ENCODE measurements around the gene CEMP1. TPM values are rescaled to one million over a fixed set of nuclear protein-coding genes. Genes with fewer than 3 reads are reported as not detected.

The CEMP1 gene
- total RNA-seq, 2 experiments from 2014 or later: not detected

DNA sequence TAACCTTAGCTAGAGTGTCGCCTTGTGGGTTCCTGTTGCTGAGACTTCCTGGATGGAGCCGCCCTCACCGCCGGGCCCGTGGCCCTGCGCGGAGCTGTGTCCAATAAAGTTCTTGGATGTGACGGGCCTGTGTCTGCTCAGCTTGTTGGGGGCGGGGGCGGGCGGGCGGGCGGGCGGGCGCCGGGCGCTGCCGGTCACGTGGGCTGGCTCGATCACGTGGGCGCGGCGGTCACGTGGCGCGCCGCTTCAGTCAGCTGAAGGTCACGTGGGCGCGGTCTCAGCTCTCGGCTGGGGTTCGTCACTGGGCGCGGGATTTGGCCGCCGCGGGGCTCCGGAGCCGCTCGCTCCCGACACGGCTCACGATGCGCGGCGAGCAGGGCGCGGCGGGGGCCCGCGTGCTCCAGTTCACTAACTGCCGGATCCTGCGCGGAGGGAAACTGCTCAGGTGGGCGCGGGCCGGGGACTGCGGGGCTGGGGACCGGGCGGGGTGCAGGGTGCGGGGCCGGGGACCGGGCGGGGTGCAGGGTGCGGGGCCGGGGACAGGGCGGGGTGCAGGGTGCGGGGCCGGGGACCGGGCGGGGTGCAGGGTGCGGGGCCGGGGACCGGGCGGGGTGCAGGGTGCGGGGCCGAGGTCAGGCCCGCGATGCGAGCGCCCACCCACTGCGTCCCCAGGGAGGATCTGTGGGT, 11.0 kb downstream of the CEMP1 start, which contains the start of gene AMDHD2:
Gene AMDHD2 (plus strand): TSS at position 275 of the 687 bp plus-strand sequence. CDS start 88 bp downstream, at position 363.
- H3K36me3 Mint-ChIP-seq: peaks cover 12% of the 10 kb centered on the region
- H3K27me3 Mint-ChIP-seq: no peaks in the 10 kb centered on the region
- peak; percentile 92 for DNase-seq
- H3K4me3 Mint-ChIP-seq: peak within 1 kb of the TSS; percentile 82
- CTCF ChIA-PET: interaction anchor here (0.8 to 1.6 kb wide), 4 partner anchors 11 to 90 kb away, joined by 3 to 7 read pairs (median 6); partner anchors contain the start of gene CEMP1
- no peaks in the 10 kb centered on the region for H3K9me3 Mint-ChIP-seq (ENCODE audit: low read depth)
- peak; percentile 64 for ATAC-seq
- peak within 1 kb of the TSS; percentile 95 for H3K27ac Mint-ChIP-seq
- H3K4me1 Mint-ChIP-seq: peaks cover 46% of the 10 kb centered on the region

DNA sequence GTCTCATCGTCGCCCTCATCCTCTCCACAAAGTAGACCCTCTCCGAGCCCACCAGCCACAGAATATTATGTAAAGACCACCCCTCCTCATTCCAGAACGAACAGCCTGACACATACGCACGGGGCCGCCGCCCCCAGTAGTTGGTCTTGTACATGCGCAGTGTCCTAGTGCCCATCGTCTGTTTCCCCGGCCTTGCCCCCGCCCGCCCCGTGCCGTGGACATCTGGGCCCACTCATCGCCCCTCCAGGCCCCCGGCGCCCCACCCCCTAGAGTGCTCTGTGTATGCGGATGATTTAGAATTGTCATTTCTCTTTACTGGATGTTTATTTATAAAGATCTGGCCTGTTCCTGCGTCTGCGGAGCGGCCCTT, 11.5 kb downstream of the CEMP1 start:
- peak overlapping the region; percentile 84 for H3K27ac Mint-ChIP-seq
- no peaks in the 10 kb centered on the region for H3K9me3 Mint-ChIP-seq (ENCODE audit: low read depth)
- H3K4me3 Mint-ChIP-seq: peak overlapping the region; percentile 82
- H3K4me1 Mint-ChIP-seq: peaks cover 50% of the 10 kb centered on the region
- CTCF ChIA-PET: interaction anchor here (1.5 to 1.6 kb wide), 2 partner anchors 18 to 89 kb away, joined by 6 read pairs; no protein-coding TSS in a partner anchor
- H3K36me3 Mint-ChIP-seq: peaks cover 10% of the 10 kb centered on the region
- DNase-seq (no peak), ATAC-seq (no peak)
- no peaks in the 10 kb centered on the region for H3K27me3 Mint-ChIP-seq

- no peak for DNase-seq
- Mint-ChIP-seq H3K4me3 (peak overlapping the region; percentile 82), H3K27ac (peak overlapping the region; percentile 84), H3K4me1 (peaks cover 52% of the 10 kb centered on the region), H3K9me3 (ENCODE audit: low read depth) (no peaks in the 10 kb centered on the region), H3K36me3 (peaks cover 9% of the 10 kb centered on the region), H3K27me3 (no peaks in the 10 kb centered on the region)
- no peak for ATAC-seq
- CTCF ChIA-PET: interaction anchor here (1.7 kb wide), 1 partner anchor 18 kb away, joined by 7 read pairs; no protein-coding TSS in a partner anchor
These were observed 12.1 kb downstream of the CEMP1 start for GRCh38 chr16:2518823-2519710.

DNA sequence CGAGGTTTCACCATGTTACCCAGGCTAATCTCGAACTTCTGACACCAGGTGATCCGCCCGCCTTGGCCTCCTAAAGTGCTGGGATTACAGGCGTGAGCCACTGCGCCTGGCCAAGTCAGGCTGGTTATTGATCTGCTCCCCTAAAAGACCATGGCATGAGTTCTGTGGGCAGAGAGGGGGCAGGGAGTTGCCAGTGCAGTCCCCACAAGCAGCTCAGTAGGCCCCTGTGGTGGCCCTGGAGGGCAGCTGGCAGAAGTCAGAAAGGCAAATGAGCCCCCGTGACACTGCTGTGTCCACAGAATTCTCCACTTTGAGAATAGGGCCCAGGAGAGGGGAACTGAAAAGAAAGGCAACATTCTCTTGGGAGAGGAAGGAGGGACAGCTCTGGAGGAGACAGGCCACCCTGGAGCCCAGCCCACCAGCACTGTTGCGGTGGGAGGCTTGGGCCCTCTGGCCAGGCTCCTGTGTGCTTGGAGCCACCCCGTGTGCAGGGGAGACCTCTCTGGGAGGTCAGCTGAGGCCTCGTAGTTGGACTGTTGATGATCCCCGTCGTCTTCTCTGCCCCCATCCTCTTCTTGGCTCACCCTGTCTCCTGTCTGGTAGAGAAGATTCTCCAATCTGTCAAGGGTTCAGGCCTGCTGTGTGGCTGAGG, 13.1 kb downstream of the CEMP1 start:
- H3K4me1 Mint-ChIP-seq: peaks cover 55% of the 10 kb centered on the region
- H3K4me3 Mint-ChIP-seq: no peak overlapping the region
- H3K36me3 Mint-ChIP-seq: peaks cover 9% of the 10 kb centered on the region
- DNase-seq (no peak), ATAC-seq (no peak)
- peak overlapping the region; percentile 24 for H3K27ac Mint-ChIP-seq
- H3K9me3 Mint-ChIP-seq (ENCODE audit: low read depth): no peaks in the 10 kb centered on the region
- no peaks in the 10 kb centered on the region for H3K27me3 Mint-ChIP-seq
- CTCF ChIA-PET: interaction anchor here (1.7 kb wide), 1 partner anchor 17 kb away, joined by 7 read pairs; no protein-coding TSS in a partner anchor

DNA sequence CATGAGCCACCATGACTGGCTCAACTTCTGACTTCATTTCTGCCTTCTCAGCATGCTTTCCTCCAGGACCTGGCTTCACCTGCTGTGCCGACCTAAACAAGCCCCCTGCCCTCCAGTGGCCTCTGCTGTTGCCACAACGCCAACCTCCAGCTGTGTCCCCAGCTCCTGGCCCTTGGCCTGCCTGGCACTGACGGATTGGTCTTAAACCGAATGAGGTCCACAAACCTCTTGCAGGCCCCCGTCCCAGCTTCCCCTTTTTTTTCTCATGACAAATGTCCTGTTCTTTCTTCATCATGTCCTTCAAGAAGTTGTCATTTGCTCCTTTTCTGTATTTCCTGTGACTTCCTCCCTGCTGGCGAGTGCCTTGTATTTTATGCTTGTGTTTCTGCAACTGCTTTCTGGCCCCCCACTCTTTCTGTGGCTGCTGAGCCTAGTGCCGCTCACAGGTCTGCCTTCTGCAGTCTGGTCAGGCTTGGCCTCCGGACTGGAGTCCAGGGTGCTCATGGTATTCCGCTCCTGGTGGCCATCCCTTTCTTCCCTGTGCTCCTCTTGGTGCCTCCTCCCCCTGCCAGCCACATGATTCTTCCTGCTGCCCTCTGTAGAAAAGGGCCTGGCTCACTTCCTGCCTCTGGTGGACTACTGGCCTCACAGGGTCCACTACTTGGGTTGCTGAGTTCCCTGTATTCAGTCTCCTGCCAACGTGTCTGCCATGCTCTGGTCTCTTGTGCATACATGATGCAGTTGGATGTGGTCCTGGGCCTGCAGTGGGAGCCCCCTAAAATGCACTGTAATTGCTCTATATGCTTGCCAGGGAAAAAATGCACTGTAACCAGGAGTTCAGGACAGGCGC, 14.6 kb downstream of the CEMP1 start:
- DNase-seq (no peak), ATAC-seq (no peak)
- H3K4me3 Mint-ChIP-seq: peak overlapping the region; percentile 36
- CTCF ChIA-PET: no interaction called here
- no peaks in the 10 kb centered on the region for H3K27me3 Mint-ChIP-seq
- peaks cover 9% of the 10 kb centered on the region for H3K36me3 Mint-ChIP-seq
- H3K9me3 Mint-ChIP-seq (ENCODE audit: low read depth): no peaks in the 10 kb centered on the region
- peaks cover 62% of the 10 kb centered on the region for H3K4me1 Mint-ChIP-seq
- H3K27ac Mint-ChIP-seq: peak overlapping the region; percentile 76

- peak overlapping the region; percentile 90 for H3K4me3 Mint-ChIP-seq
- ATAC-seq (no peak), DNase-seq (no peak)
- CTCF ChIA-PET: interaction anchor here (0.7 to 2.4 kb wide), 2 partner anchors 14 to 18 kb away, joined by 4 to 13 read pairs; no protein-coding TSS in a partner anchor
- H3K27me3 Mint-ChIP-seq: no peaks in the 10 kb centered on the region
- H3K9me3 Mint-ChIP-seq (ENCODE audit: low read depth): no peaks in the 10 kb centered on the region
- peaks cover 9% of the 10 kb centered on the region for H3K36me3 Mint-ChIP-seq
- peak overlapping the region; percentile 97 for H3K27ac Mint-ChIP-seq
- peaks cover 54% of the 10 kb centered on the region for H3K4me1 Mint-ChIP-seq
These were observed 15.9 kb downstream of the CEMP1 start for GRCh38 chr16:2515180-2515851.

GRCh38 chr16:2514333-2515179, 16.7 kb downstream of the CEMP1 start:
- DNase-seq (peak; percentile 66), ATAC-seq (peak; percentile 3)
- peaks cover 55% of the 10 kb centered on the region for H3K4me1 Mint-ChIP-seq
- H3K36me3 Mint-ChIP-seq: peaks cover 5% of the 10 kb centered on the region
- CTCF ChIA-PET: interaction anchor here (0.7 to 2.4 kb wide), 5 partner anchors 11 to 262 kb away, joined by 3 to 13 read pairs (median 4); no protein-coding TSS in a partner anchor
- H3K27ac Mint-ChIP-seq: peak overlapping the region; percentile 97
- no peaks in the 10 kb centered on the region for H3K9me3 Mint-ChIP-seq (ENCODE audit: low read depth)
- H3K4me3 Mint-ChIP-seq: peak overlapping the region; percentile 90
- no peaks in the 10 kb centered on the region for H3K27me3 Mint-ChIP-seq

- Mint-ChIP-seq H3K27me3 (no peaks in the 10 kb centered on the region), H3K4me3 (peak within 1 kb of the TSS; percentile 90), H3K4me1 (peaks cover 49% of the 10 kb centered on the region), H3K9me3 (ENCODE audit: low read depth) (no peaks in the 10 kb centered on the region), H3K36me3 (peaks cover 4% of the 10 kb centered on the region), H3K27ac (peak within 1 kb of the TSS; percentile 97)
- ATAC-seq: peak; percentile 89
- DNase-seq: peak; percentile 93
- CTCF ChIA-PET: interaction anchor here (0.6 to 2.4 kb wide), 7 partner anchors 10 to 413 kb away, joined by 3 to 13 read pairs (median 3); partner anchors contain the start of gene CCNF
These were observed 17.5 kb downstream of the CEMP1 start, which contains the start of gene ATP6V0C for GRCh38 chr16:2513405-2514332. TSS of gene ATP6V0C (plus strand) at chr16:2513952. CDS start at chr16:2514104, 152 bp downstream.

- DNase-seq (peak; percentile 54), ATAC-seq (no peak)
- CTCF ChIA-PET: interaction anchor here (0.6 to 2.4 kb wide), 6 partner anchors 11 to 414 kb away, joined by 3 to 13 read pairs (median 3); partner anchors contain the start of gene CCNF
- Mint-ChIP-seq H3K4me3 (peak overlapping the region; percentile 85), H3K36me3 (peaks cover 4% of the 10 kb centered on the region), H3K27ac (peak overlapping the region; percentile 84), H3K27me3 (no peaks in the 10 kb centered on the region), H3K4me1 (peaks cover 47% of the 10 kb centered on the region), H3K9me3 (ENCODE audit: low read depth) (no peaks in the 10 kb centered on the region)
These were observed 18.3 kb downstream of the CEMP1 start for GRCh38 chr16:2512735-2513404.

All from activated CD8-positive, alpha-beta memory T cell treated with anti-CD3 and anti-CD28 coated beads, Interleukin-2, amount 10 ng/mL, durations not matched to agents 7 days and 5 days (primary cell).